H1 (cell line): ENCODE measurements around the gene NMRK2. TPM values are rescaled to one million over a fixed set of nuclear protein-coding genes. Genes with fewer than 3 reads are reported as not detected.

Experiments used
- BCL11A ChIP-seq, 2 experiments: IDR thresholded peaks; one replicate each; pipeline ENCODE4 v1.6.1; 2011; ENCODE audit warnings: low read depth in 2 of 2, low read length in 2 of 2, mild to moderate bottlenecking in 2 of 2
- CHD1 ChIP-seq: IDR thresholded peaks from 2 replicates; pipeline ENCODE4 v1.6.1; 2012; ENCODE audit warnings: low read depth, low read length, improper control_type of control experiment
- CREB1 ChIP-seq: IDR thresholded peaks from 2 replicates; pipeline ENCODE4 v1.6.1; 2012; ENCODE audit warnings: inconsistent platforms
- FOSL1 ChIP-seq: IDR thresholded peaks from 2 replicates; pipeline ENCODE4 v1.6.1; 2011; ENCODE audit warnings: mild to moderate bottlenecking, low read depth, low read length, moderate library complexity; ENCODE audit not compliant: insufficient read depth
- NANOG ChIP-seq: IDR thresholded peaks from 2 replicates; pipeline ENCODE4 v1.6.1; 2011; ENCODE audit warnings: low read length, low read depth, mild to moderate bottlenecking, inconsistent platforms; ENCODE audit not compliant: insufficient read depth, poor library complexity, severe bottlenecking
- RFX5 ChIP-seq: IDR thresholded peaks from 2 replicates; pipeline ENCODE4 v1.6.1; 2011; ENCODE audit warnings: low read depth, low read length, improper control_type of control experiment, borderline replicate concordance
- polyA plus RNA-seq, 7 experiments: library from polyadenylated mRNA; depleted of rRNA in 3 of 7; stranded (reverse) in 5 of 7; unstranded in 2 of 7; fragments of >200 nt in 5 of 7; fragments of 200-250 nt in 2 of 7; gene quantifications; 1 replicate in 5 of 7; 2 replicates in 1 of 7; 4 replicates in 1 of 7; pipeline versions ENCODE4 v1.2.1 to v1.2.3, GENCODE V29; 2011 to 2013; ENCODE audit warnings: missing spikeins in 2 of 7, mixed read lengths in 2 of 7
- total RNA-seq: library from RNA; stranded (reverse); fragmentation: NEBNext Ultra II Directional; extraction: Animal tissue kit (Norgen Biotek cat#: 25700); gene quantifications from 2 replicates; pipeline ENCODE4 v1.2.1, GENCODE V29; 2021

The NMRK2 gene
- total and polyA plus RNA-seq, 2 of the 8 experiments (the other 6 are each of a cell fraction or from before 2014, with no cell fraction given) = 87.4 to 206 TPM

DNA sequence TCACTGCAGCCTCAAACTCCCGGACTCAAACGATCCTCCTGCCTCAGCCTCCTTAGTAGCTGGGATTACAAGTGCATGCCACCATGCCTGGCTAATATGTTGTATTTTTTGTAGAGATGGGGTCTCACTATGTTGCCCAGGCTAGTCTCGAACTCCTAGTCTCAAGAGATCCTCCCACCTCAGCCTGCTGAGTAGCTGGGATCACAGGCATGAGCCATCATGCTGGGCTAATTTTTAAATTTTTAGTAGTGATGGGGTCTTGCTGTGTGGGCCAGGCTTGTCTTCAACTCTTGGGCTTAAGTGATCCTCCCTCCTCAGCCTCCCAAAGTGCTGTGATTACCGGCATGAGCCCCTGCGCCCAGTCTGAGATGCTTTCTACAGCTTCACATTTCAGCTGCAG lies 37.1 kb upstream of the NMRK2 start (continued):
- TF ChIP-seq FOSL1 = no peak
- no peak for TF ChIP-seq NANOG
- no peak for TF ChIP-seq BCL11A (IDR thresholded peaks at IDR 0.05; ENCODE audit: low read depth in 2 of 2, low read length in 2 of 2)
- no peak for TF ChIP-seq CREB1
- no peak for TF ChIP-seq RFX5
- no peak for TF ChIP-seq CHD1
